Osteocyte (in vitro differentiated cells): ENCODE results near the gene IMPDH1. TPM values are rescaled to one million over a fixed set of nuclear protein-coding genes. Genes with fewer than 3 reads are reported as not detected.

ENCODE experiments used
- DNase-seq: peaks from one replicate; pipeline ENCODE4 v3.0.0; 2021; ENCODE audit warnings: mixed read lengths; ENCODE audit not compliant: unreplicated experiment; ENCODE audit errors: extremely low spot score
- H3K27ac Mint-ChIP-seq: one replicate; pipeline ENCODE4 v1.8.0; 2021; ENCODE audit warnings: mild to moderate bottlenecking, mixed read lengths; ENCODE audit not compliant: unreplicated experiment
- H3K27me3 Mint-ChIP-seq: one replicate; pipeline ENCODE4 v1.8.0; 2021; ENCODE audit warnings: mixed read lengths; ENCODE audit not compliant: unreplicated experiment
- H3K36me3 Mint-ChIP-seq: one replicate; pipeline ENCODE4 v1.8.0; 2021; ENCODE audit warnings: mixed read lengths; ENCODE audit not compliant: unreplicated experiment
- H3K4me1 Mint-ChIP-seq: one replicate; pipeline ENCODE4 v1.8.0; 2021; ENCODE audit warnings: mixed read lengths; ENCODE audit not compliant: unreplicated experiment
- H3K4me3 Mint-ChIP-seq: one replicate; pipeline ENCODE4 v1.8.0; 2021; ENCODE audit warnings: mild to moderate bottlenecking, moderate library complexity, mixed read lengths; ENCODE audit not compliant: unreplicated experiment
- H3K9me3 Mint-ChIP-seq: one replicate; pipeline ENCODE4 v1.8.0; 2021; ENCODE audit warnings: mixed read lengths; ENCODE audit not compliant: unreplicated experiment
- CTCF ChIP-seq: fragments of 200-600 bp; sonication (generic); IDR thresholded peaks from 2 replicates; pipeline ENCODE4 v1.5.0; 2021; ENCODE audit warnings: antibody characterized with exemption, mild to moderate bottlenecking, moderate library complexity
- total RNA-seq: library from RNA; stranded (reverse); gene quantifications from 2 replicates; pipeline ENCODE4 v1.2.1, GENCODE V29; 2021

Gene IMPDH1
- total RNA-seq, 1 donor from 2014 or later, result 33.5 TPM

- H3K4me3 Mint-ChIP-seq, result no peak overlapping the region
- no peak overlapping the region for H3K27ac Mint-ChIP-seq
- peaks cover 14% of the 10 kb centered on the region for H3K4me1 Mint-ChIP-seq
- DNase-seq, result no peak
- H3K27me3 Mint-ChIP-seq, result peaks cover 42% of the 10 kb centered on the region
- H3K9me3 Mint-ChIP-seq, result no peaks in the 10 kb centered on the region
- TF ChIP-seq CTCF, result no peak
- H3K36me3 Mint-ChIP-seq, result no peaks in the 10 kb centered on the region
Observed at GRCh38 chr7:128358233-128358632, 51.5 kb downstream of the IMPDH1 start.

- no peaks in the 10 kb centered on the region for H3K36me3 Mint-ChIP-seq
- no peak overlapping the region for H3K27ac Mint-ChIP-seq
- peaks cover 12% of the 10 kb centered on the region for H3K4me1 Mint-ChIP-seq
- no peaks in the 10 kb centered on the region for H3K9me3 Mint-ChIP-seq
- no peak for TF ChIP-seq CTCF
- H3K27me3 Mint-ChIP-seq, result peaks cover 38% of the 10 kb centered on the region
- no peak overlapping the region for H3K4me3 Mint-ChIP-seq
- DNase-seq, result no peak
Observed at GRCh38 chr7:128357217-128357613, 52.6 kb downstream of the IMPDH1 start.

DNA sequence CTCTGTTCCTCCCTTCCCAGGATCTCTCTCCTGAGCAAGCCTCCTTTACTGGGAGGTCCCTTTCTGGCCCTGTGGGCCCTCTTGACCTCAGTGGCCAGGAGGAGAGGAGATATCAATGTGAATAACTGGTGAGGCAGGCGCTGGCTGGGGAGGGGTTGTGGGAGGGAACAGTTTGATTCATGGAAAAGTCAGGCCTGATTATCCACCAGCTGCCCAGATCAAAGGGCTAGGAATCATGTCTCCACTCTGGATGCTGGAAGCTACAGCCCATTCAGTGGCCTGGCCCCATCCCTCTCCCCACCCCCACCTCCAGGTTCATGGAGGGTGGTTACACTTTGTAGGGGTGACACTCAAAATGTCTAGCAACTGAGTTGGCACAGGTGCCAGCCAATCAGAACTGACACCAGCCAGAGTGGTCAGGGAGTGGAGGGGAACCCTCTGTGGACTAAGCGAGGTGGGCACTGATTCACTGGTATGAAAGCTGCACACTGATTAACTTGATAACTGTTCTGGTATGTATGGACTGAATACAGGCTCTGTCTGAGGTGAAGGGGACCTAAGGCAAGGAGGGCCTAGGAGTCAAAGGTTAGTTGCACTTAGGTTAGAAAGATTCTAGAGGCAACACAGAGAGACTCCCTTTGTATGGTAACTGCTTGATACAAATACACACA lies 53.1 kb downstream of the IMPDH1 start:
- Mint-ChIP-seq H3K27me3 (peaks cover 33% of the 10 kb centered on the region), H3K27ac (no peak overlapping the region), H3K36me3 (no peaks in the 10 kb centered on the region), H3K4me3 (no peak overlapping the region), H3K4me1 (peaks cover 6% of the 10 kb centered on the region), H3K9me3 (no peaks in the 10 kb centered on the region)
- TF ChIP-seq CTCF, result no peak
- DNase-seq, result peak; percentile 64

- H3K4me1 Mint-ChIP-seq, result no peaks in the 10 kb centered on the region
- no peak overlapping the region for H3K4me3 Mint-ChIP-seq
- no peak overlapping the region for H3K27ac Mint-ChIP-seq
- H3K27me3 Mint-ChIP-seq, result peaks cover 43% of the 10 kb centered on the region
- no peaks in the 10 kb centered on the region for H3K9me3 Mint-ChIP-seq
- DNase-seq, result peak; percentile 60
- H3K36me3 Mint-ChIP-seq, result no peaks in the 10 kb centered on the region
- TF ChIP-seq CTCF, result no peak
Observed at GRCh38 chr7:128353610-128354009, 56.2 kb downstream of the IMPDH1 start.

DNA sequence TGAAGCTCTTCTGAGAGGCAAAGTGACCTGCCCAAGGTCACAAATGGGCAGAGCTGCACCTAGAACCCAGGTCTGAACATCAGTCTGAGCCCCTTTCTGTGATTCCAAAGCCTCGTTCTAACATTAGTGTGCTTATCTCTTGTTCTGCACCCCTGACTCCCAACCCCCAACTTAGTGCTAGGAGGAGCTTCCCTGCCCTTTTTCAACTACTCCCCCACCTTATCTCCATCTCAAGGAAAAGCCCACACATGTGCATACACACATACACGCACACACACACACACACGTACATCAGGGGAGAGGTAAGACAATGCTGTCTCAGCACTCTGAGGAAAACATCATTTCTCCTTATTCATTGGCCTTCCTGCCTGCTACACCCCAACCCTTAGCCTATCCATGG lies 56.6 kb downstream of the IMPDH1 start:
- H3K36me3 Mint-ChIP-seq, result no peaks in the 10 kb centered on the region
- no peaks in the 10 kb centered on the region for H3K9me3 Mint-ChIP-seq
- no peak for TF ChIP-seq CTCF
- no peaks in the 10 kb centered on the region for H3K4me1 Mint-ChIP-seq
- no peak overlapping the region for H3K4me3 Mint-ChIP-seq
- H3K27ac Mint-ChIP-seq, result no peak overlapping the region
- H3K27me3 Mint-ChIP-seq, result peaks cover 40% of the 10 kb centered on the region
- DNase-seq, result no peak
